Measurements from ENCODE around the gene ZSWIM8.

Gene ZSWIM8

GRCh38 chr10:73841526-73842285 is 56.3 kb downstream of the ZSWIM8 start:
- no peak for DNase-seq (ENCODE audit: low read depth in 2 of 2)

GRCh38 chr10:73842349-73842748 is 56.9 kb downstream of the ZSWIM8 start:
- DNase-seq (ENCODE audit: low read depth in 2 of 2) = no peak

GRCh38 chr10:73843261-73843660 is 57.9 kb downstream of the ZSWIM8 start:
- DNase-seq (ENCODE audit: low read depth in 2 of 2) = no peak

- no peak for DNase-seq (ENCODE audit: low read depth in 2 of 2)
Observed at GRCh38 chr10:73847031-73847430, 61.6 kb downstream of the ZSWIM8 start.

- DNase-seq (ENCODE audit: low read depth in 2 of 2) = peak; percentile 79 to 88
Observed at GRCh38 chr10:73848821-73849489, 63.5 kb downstream of the ZSWIM8 start.

- no peak for DNase-seq (ENCODE audit: low read depth in 2 of 2)
Observed at GRCh38 chr10:73850211-73850610, 64.8 kb downstream of the ZSWIM8 start.

GRCh38 chr10:73850863-73851461 is 65.6 kb downstream of the ZSWIM8 start:
- no peak for DNase-seq (ENCODE audit: low read depth in 2 of 2)
